ENCODE results near the gene ZBTB18. TPM values are rescaled to one million over a fixed set of nuclear protein-coding genes. Genes with fewer than 3 reads are reported as not detected.

ZBTB18 gene
- total RNA-seq, 1 experiment from 2014 or later: 12.1 TPM

DNA sequence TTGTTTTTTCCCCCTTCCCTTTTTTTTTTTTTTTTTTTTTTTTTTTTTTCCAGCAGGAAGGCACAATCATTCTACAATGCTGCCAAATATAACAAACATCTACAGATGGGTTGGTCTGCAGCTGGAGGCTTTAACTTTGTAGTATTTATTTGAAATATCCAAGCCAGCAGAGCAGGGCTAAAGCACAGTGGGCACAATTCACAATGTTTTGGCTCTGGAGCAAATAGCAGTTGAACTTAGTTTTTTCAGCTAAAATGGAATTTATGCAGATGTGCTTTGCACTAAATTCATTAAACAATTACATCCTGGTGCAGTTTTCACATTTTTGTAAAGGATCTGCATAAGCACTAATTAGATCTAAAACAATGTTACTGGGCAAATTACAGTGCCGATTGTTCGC lies 39.8 kb upstream of the ZBTB18 start:
- H2BK120ac ChIP-seq (ENCODE audit: low read depth, low read length, poor library complexity, severe bottlenecking): no peak overlapping the region
- no peak overlapping the region for H2AK5ac ChIP-seq (ENCODE audit: insufficient read length, low read length)
- no peak overlapping the region for H3K14ac ChIP-seq (ENCODE audit: insufficient read depth, low read length)
- no peak overlapping the region for H4K5ac ChIP-seq (ENCODE audit: insufficient read length, low read depth, low read length)
- H2BK15ac ChIP-seq (ENCODE audit: low read depth, low read length): no peak overlapping the region
- H4K8ac ChIP-seq (replicated peaks; ENCODE audit: insufficient read length, low read depth, low read length): no peak overlapping the region
- H2BK12ac ChIP-seq (ENCODE audit: insufficient read length, low read depth, low read length): no peak overlapping the region
- no peak overlapping the region for H2BK5ac ChIP-seq (ENCODE audit: insufficient read length, low read length)
- H3K79me2 ChIP-seq (ENCODE audit: insufficient read depth, low read length): no peaks in the 10 kb centered on the region
- Mint-ChIP-seq H3K27me3 (ENCODE audit: low read depth) (no peaks in the 10 kb centered on the region; the same call in none of the 2 replicates), H3K36me3 (ENCODE audit: insufficient read depth in 1 of 3, low read depth in 3 of 3) (no peaks in the 10 kb centered on the region), H3K27ac (no peak overlapping the region), H3K9me3 (no peaks in the 10 kb centered on the region; a peak in 1 of 5 replicates), H3K4me1 (peaks cover 19 to 20% of the 10 kb centered on the region in 2 experiments), H3K4me3 (no peak overlapping the region)
- H3K27ac ChIP-seq (ENCODE audit: insufficient read length, low read depth, low read length): no peak overlapping the region
- no peak overlapping the region for H3K56ac ChIP-seq (ENCODE audit: insufficient read length, low read depth, low read length)
- H3K23ac ChIP-seq (ENCODE audit: insufficient read length, low read depth, low read length): no peak overlapping the region
- H3K9me3 ChIP-seq (ENCODE audit: control insufficient read depth, low read depth, low read length): no peaks in the 10 kb centered on the region
- no peak overlapping the region for H3K4me2 ChIP-seq (ENCODE audit: insufficient read depth, insufficient read length, low read length)
- TF ChIP-seq, protein P1, sequence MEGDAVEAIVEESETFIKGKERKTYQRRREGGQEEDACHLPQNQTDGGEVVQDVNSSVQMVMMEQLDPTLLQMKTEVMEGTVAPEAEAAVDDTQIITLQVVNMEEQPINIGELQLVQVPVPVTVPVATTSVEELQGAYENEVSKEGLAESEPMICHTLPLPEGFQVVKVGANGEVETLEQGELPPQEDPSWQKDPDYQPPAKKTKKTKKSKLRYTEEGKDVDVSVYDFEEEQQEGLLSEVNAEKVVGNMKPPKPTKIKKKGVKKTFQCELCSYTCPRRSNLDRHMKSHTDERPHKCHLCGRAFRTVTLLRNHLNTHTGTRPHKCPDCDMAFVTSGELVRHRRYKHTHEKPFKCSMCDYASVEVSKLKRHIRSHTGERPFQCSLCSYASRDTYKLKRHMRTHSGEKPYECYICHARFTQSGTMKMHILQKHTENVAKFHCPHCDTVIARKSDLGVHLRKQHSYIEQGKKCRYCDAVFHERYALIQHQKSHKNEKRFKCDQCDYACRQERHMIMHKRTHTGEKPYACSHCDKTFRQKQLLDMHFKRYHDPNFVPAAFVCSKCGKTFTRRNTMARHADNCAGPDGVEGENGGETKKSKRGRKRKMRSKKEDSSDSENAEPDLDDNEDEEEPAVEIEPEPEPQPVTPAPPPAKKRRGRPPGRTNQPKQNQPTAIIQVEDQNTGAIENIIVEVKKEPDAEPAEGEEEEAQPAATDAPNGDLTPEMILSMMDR (conservative IDR thresholded peaks at IDR 0.05): no peak
- no peaks in the 10 kb centered on the region for H3K79me1 ChIP-seq (ENCODE audit: insufficient read depth, low read depth, low read length, poor library complexity, severe bottlenecking)
- H4K91ac ChIP-seq (ENCODE audit: insufficient read length, low read depth, low read length): no peak overlapping the region
- no peak overlapping the region for H3T11ph ChIP-seq (ENCODE audit: low read length)
- H2AFZ ChIP-seq (ENCODE audit: low read length): no peak overlapping the region
- H2BK20ac ChIP-seq (ENCODE audit: low read depth, low read length, poor library complexity, severe bottlenecking): no peak overlapping the region
- no peak overlapping the region for H3K9ac ChIP-seq (ENCODE audit: extremely low read depth, insufficient read length, low read length)
- no peaks in the 10 kb centered on the region for H3K4me1 ChIP-seq (ENCODE audit: insufficient read depth, low read length)
- no CpG with 5 or more reads among the region's 2 CpGs for WGBS (ENCODE audit: extremely low coverage, insufficient read length, low lambda C conversion rate)
- H3K4ac ChIP-seq (ENCODE audit: low read depth, low read length): no peak overlapping the region
- no peak for DNase-seq
- H3K23me2 ChIP-seq (ENCODE audit: insufficient read length, low read depth, low read length, poor library complexity, severe bottlenecking): no peaks in the 10 kb centered on the region
- no peaks in the 10 kb centered on the region for H4K20me1 ChIP-seq (ENCODE audit: control insufficient read depth, insufficient read depth, insufficient read length)
- no peaks in the 10 kb centered on the region for H3K27me3 ChIP-seq (ENCODE audit: insufficient read depth, low read length)
- H3K18ac ChIP-seq (ENCODE audit: insufficient read length, low read depth, low read length): no peak overlapping the region

Data from H9 (cell line).